Muscle of arm (tissue), 12 donors: Measurements from ENCODE around the gene HERC4. TPM values are rescaled to one million over a fixed set of nuclear protein-coding genes. Genes with fewer than 3 reads are reported as not detected.
"Not testable (repeated sequence)": the region's sequence is repeated elsewhere in the genome, so short reads cannot be mapped to it uniquely, and the experiment has no call there.

Experiments used
- DNase-seq: peaks from one replicate; pipeline ENCODE4 v3.0.0-alpha.2; 2013
- polyA plus RNA-seq, 12 donors: library from polyadenylated mRNA; unstranded; fragments of 120-200 nt; gene quantifications; one replicate each; pipeline ENCODE4 v1.2.1, GENCODE V29; 2013; ENCODE audit not compliant: insufficient read length in 12 of 12

The HERC4 gene
- polyA plus RNA-seq, 12 donors = 27.8 to 47.8 (median 36.1) TPM; not detected in 1

DNA sequence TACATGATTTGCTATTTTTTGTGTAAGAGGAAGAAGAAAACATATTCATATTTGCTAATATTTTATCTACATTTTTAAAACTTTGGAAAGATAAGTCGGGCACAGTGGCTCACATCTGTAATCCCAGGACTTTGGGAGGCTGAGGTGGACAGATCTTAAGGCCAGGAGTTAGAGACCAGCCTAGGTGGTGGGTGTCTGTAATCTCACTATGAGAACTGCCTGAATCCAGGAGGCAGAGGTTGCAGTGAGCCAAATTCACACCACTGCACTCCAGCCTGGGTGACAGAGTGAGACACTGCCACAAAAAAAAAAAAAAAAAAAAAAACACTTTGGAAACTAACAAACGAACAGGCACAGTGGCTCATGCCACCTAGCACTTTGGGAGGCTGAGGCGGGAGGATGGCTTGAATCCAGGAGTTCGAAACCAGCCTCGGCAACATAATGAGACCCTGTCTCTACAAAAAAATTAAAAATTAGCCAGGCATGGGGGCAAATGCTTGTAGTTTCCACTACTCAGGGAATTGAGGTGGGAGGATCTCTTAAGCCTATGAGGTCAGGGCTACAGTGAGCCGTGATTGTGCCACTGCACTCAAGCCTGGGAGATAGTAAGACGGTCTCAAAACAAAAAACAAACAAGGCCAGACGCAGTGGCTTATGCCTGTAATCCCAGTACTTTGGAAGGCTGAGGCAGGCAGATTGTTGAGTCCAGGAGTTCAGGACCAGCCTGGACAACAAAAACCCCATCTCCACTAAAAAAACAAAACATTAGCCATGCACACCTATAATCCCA is 25.6 kb downstream of the HERC4 start:
- no peak for DNase-seq

DNA sequence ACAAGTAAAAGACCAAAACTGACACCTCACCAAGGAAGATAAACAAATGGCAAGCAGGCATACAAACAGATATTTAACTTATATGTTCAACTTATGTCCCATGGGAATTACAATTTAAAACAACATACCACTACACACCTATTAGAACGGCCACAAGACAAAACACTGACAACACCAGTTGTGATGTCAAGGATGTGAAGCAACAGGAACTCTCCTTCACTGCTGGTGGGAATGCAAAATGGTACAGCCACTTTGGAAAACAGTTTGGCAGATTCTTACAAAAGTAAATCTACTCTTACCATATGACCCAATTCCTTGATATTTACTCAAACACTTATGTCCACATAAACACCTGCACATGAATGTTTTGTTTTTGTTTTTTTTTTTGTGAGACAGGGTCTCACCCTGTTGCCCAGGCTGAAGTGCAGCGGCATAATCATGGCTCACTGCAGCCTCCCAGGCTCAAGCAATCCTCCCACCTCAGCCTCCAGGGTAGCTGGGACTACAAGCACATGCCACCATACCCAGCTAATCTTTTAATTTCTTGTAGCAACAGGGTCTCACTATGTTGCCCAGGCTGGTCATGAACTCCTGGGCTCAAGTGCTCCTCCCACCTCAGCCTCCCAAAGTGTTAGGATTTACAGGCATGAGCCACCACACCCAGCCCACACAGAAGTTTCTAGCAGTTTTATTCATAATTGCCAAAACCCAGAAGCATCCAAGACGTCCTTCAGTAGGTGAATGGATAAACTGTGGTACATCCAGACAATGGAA is 27.3 kb downstream of the HERC4 start:
- no peak for DNase-seq

- DNase-seq = no peak
These were observed 28.0 kb downstream of the HERC4 start for GRCh38 chr10:68047122-68047521.

DNA sequence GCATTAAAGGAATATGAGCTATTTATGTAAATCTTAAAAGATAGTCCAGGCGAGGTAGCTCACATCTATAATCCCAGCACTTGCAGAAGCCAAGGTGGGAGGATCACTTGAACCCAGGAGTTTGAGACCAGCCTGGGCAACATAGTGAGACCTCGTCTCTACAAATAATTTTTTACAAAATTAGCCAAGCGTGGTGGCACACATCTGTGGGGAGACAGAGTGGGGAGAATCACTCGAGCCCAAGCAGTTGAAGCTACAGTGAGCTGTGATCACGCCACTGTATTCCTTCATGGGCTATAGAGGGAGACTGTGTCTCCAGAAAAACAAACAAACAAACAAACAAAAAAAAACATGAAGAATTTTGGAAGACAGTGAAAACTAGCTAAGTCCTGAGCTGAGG is 28.4 kb downstream of the HERC4 start:
- DNase-seq = no peak

DNA sequence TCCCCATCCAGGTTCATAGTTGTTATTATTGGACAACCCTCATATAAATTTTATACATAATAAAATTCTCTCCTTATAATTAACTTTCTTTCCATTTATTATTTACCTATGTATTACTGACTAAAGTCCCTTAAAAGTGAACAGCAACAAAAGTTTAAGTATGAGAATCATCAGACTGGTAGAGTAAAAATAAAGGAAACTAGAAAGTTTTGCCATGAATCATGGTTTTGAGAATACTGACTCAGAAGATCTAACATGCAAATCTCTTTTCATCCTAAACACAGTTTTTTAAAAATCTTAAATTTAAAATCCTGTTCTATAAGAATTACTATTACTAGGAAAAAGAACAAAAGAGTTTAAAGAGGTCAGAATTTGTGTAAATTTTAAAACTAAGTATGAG is 32.1 kb downstream of the HERC4 start:
- no peak for DNase-seq

GRCh38 chr10:68032113-68032512 is 43.0 kb downstream of the HERC4 start:
- DNase-seq = no peak

GRCh38 chr10:68027429-68027828 is 47.7 kb downstream of the HERC4 start:
- no peak for DNase-seq

DNA sequence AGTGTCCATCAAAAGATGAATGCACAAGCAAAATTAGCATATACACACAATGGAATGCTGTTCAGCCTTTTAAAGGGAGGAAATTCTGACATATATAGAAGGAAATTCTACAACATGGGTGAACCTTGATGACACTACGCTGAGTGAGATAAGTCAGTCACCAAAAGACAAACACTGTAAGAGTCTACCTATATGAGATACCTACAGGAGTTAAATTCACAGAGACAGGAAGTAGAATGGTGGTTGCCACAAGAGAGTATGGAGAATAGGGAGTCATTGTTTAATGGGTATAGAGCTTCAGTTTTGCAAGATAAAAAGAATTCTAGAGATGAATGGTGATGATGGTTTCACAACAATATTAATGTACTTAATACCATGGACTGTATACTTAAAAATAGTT is 51.8 kb downstream of the HERC4 start:
- DNase-seq = no peak

DNA sequence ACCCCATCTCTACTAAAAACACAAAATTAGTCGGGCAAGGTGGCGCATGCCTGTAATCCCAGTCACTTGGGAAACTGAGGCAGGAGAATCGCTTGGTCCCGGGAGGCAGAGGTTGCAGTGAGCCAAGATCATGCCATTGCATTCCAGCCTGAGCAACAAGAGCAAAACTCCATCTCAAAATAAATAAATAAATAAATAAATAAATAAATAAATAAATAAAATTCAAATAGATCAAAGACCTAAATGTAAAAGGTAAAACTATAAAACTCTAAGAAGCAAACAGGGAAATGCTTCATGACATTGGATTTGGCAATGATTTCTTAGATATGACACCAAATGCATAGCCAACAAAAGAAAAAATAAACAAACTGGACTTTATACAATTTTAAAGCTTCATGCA is 52.8 kb downstream of the HERC4 start:
- DNase-seq = not testable (repeated sequence)

DNA sequence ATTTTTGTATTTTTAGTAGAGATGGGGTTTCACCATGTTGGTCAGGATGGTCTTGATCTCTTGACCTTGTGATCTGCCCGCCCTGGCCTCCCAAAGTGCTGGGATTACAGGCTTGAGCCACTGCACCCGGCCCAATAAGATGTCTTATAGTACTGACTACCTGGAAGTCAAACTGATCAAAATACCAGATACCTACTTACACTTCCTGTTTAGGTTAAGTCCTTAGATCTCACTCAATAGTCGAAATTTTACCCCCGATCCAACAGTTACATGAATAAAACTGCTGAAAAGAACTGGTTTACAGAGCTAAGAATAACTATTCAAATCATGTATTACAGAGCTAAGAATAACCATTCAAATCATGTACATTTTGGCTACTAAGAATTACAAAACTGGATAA is 58.6 kb downstream of the HERC4 start:
- DNase-seq = not testable (repeated sequence)

GRCh38 chr10:68010426-68010940 is 64.6 kb downstream of the HERC4 start:
- no peak for DNase-seq

- DNase-seq = no peak
These were observed 67.7 kb downstream of the HERC4 start for GRCh38 chr10:68007356-68007755.

GRCh38 chr10:68001539-68001938 is 73.5 kb downstream of the HERC4 start:
- no peak for DNase-seq

- no peak for DNase-seq
These were observed 74.1 kb downstream of the HERC4 start for GRCh38 chr10:68001000-68001399.

- DNase-seq = no peak
These were observed 85.0 kb downstream of the HERC4 start for GRCh38 chr10:67990093-67990492.

DNA sequence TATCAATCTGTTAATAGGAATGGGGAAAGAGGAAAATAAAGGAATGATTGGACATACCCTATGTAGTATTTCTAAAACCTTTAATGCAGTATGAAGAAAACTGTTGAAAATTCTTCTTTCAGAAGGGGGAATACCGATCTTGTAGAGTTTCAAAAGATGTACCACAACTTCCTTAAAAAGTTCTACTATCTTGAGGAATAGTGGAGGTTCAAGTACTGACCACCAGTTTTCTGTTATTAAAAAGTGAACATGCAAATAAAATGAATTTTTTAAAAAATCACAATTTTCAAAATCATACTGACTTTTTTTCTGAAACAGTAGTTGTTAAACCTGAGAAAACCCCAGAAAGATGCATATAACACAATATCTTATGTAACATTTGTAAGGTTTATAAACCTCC is 86.5 kb downstream of the HERC4 start:
- no peak for DNase-seq

- not testable (repeated sequence) for DNase-seq
These were observed 92.5 kb downstream of the HERC4 start for GRCh38 chr10:67982603-67983002.

GRCh38 chr10:67978749-67979148 is 96.3 kb downstream of the HERC4 start:
- no peak for DNase-seq

GRCh38 chr10:67977251-67977650 is 97.8 kb downstream of the HERC4 start:
- no peak for DNase-seq

DNA sequence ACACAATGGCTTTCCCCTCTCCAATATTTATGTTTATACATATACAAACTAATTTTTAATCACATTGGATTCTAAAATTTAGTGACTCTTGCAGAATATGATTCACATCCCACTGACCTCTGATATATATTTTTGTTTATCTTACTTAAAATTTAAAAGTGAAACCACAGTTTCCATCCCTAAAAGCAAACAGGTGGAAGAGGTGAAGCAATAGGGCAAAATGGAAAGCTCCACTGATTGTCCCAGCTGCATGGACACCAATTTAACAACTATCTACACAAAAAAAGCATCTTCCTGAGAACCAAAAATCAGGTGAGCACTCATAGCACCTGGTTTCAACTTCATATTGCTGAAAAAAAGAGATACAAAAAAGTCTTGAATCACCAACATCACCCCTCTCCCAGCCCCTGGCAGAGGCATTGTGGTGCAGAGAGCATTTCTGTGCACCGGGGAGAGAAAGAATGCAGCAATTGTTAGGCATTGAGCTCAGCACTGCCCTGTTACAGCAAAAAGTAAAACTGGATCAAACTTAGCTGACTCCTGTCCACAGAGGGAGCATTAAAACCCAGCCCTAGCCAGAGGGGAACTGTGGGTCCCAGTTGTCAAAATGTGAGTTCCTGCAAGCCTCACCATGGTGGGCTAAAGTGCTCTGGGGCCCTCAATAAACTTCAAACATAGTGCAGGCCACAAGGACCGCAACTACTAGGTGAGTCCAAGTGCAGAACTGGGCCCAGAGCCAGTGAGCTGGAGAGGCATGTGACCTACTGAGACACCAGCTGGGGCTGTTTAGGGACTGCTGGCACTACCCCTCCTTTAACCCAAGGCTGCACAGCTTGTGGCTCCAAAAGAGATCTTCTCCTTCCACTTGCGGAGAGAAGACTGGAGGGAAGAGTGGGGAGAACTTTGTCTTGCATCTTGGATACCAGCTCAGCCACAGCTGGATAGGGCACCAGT is 98.5 kb downstream of the HERC4 start:
- DNase-seq = no peak

GRCh38 chr10:67975871-67976270 is 99.2 kb downstream of the HERC4 start:
- DNase-seq = no peak

DNA sequence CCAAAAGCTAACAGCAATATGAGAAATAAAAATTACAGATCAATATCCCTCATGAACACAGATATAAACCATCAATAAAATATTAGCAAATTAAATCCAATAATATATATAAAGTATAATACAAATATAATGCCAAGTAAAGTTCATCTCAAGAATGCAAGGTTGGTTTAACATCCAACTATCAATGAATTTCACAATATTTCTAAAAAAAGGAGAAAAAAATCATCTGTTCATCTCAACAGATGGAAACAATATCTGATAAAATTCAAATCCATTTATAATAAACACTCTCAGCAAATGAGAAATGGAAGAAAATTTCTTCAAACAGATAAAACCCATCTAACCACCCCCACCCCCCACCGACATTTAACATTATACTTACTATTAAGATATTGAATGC is 103.8 kb downstream of the HERC4 start:
- DNase-seq = no peak
